Right lobe of liver (tissue), 6 donors: ENCODE data around the gene CDH23. TPM values are rescaled to one million over a fixed set of nuclear protein-coding genes. Genes with fewer than 3 reads are reported as not detected.
A peak's percentile ranks its signal among the peaks of the same experiment; 100 is the strongest.
"Not testable (repeated sequence)": the region's sequence is repeated elsewhere in the genome, so short reads cannot be mapped to it uniquely, and the experiment has no call there.

Experiments used
- ATAC-seq, 4 donors: fragments of 200-7000 bp; cut with Tn5 transposase; one replicate each; pipeline ENCODE4 v1.9.1; 2020; ENCODE audit warnings: mild to moderate bottlenecking in 4 of 4, moderate library complexity in 4 of 4
- DNase-seq, 3 donors: peaks; one replicate each; pipeline ENCODE4 v3.0.0-alpha.2; 2020
- H3K27ac ChIP-seq, 3 donors: fragments of 200-600 bp; one replicate each; pipeline ENCODE4 v1.8.0; 2022
- H3K27me3 ChIP-seq, 2 donors: fragments of 200-600 bp; one replicate each; pipeline ENCODE4 v1.8.0; 2022
- H3K36me3 ChIP-seq, 4 donors: fragments of 200-600 bp; sonication (generic) in 1 of 4; one replicate each; pipeline versions ENCODE4 v1.5.1 to v1.8.0; 2017 to 2022; ENCODE audit warnings: control low read depth in 1 of 4
- H3K4me1 ChIP-seq, 4 donors: fragments of 200-600 bp; sonication (generic) in 1 of 4; one replicate each; pipeline versions ENCODE4 v1.5.1 to v1.8.0; 2017 to 2022; ENCODE audit warnings: control low read depth in 1 of 4
- H3K4me3 ChIP-seq, 3 donors: fragments of 200-600 bp; one replicate each; pipeline ENCODE4 v1.8.0; 2022
- H3K9me3 ChIP-seq, 4 donors: fragments of 200-600 bp; sonication (generic) in 1 of 4; one replicate each; pipeline versions ENCODE4 v1.5.1 to v1.8.0; 2017 to 2022; ENCODE audit warnings: control low read depth in 1 of 4
- POLR2A ChIP-seq: fragments of 450-650 bp; IDR thresholded peaks from one replicate; pipeline ENCODE4 v1.6.1; 2017; ENCODE audit warnings: antibody characterized with exemption, mild to moderate bottlenecking
- WGBS: methylation state at CpG from one replicate; pipeline ENCODE4 v1.1.6; 2018; ENCODE audit warnings: low coverage, low lambda C conversion rate; ENCODE audit not compliant: insufficient coverage; ENCODE audit errors: missing lambda C conversion rate; 5-methylcytosine and 5-hydroxymethylcytosine counted together
- intact Hi-C, 2 donors: fragments of 100-400 bp; cut with DNase I; formaldehyde crosslinking; loops; one replicate each; pipeline versions ENCODE4 v1.11.2 to v1.14.1; 2022
- total RNA-seq, 6 experiments: library from RNA; depleted of rRNA in 2 of 6; stranded (reverse); fragments of >200 nt in 2 of 6; fragmentation: NEBNext Ultra II Directional in 3 of 6; extraction: Animal tissue kit (Norgen Biotek cat#: 25700) in 3 of 6; gene quantifications; one replicate each; pipeline versions ENCODE4 v1.1.0 to v1.2.4, GENCODE V29; 2016 to 2023
- TF ChIP-seq, protein P1 (sequence below), 4 donors: fragments of 200-600 bp in 3 of 4; fragments of 450-650 bp in 1 of 4; IDR thresholded peaks; one replicate each; pipeline versions ENCODE4 v1.5.1 to v1.8.0; 2016 to 2022; ENCODE audit warnings: antibody characterized with exemption in 4 of 4, mild to moderate bottlenecking in 2 of 4
- donor health status: DM: no; HTN: yes; CAD: no.
- donor health status: DM: no; HTN: no; CAD: no.
- donor health status: DM: no; HTN: no; CAD: no.
- donor health status: DM: no; HTN: yes; CAD: no.
- donor health status: DM: no; HTN: yes; CAD: no.

CDH23 gene
- total RNA-seq, 6 experiments from 2014 or later: 3.3 to 19.7 (median 6.3) TPM

DNA sequence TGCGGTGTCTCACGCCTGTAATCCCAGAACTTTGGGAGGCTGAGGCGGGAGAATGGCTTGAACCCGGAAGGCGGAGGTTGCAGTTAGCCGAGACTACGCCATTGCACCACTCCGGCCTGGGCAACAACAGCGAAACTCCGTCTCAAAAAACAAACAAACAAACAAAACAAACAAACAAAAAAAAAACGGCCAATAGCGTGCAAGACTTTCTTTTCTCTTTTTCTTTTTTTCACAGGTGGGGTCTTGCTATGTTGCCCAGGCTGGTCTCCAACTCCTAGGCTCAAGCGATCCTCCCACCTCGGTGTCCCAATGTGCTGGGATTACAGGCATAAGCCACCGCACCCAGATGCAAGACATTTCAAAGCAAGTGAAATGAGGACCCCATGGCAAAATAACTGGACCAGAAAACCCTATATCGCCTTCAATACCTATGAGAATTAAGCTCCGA is 452.8 kb downstream of the CDH23 start:
- H3K4me3 ChIP-seq: peak overlapping the region; percentile 91 to 95 (median 93)
- DNase-seq (no peak), ATAC-seq (no peak)
- 60% methylated on average over 16 of the region's 17 CpGs for WGBS
- peaks cover 0 to 49% (median 10%) of the 10 kb centered on the region in 4 donors for H3K4me1 ChIP-seq
- H3K27me3 ChIP-seq: no peaks in the 10 kb centered on the region
- intact Hi-C loops: no loop called here
- peak overlapping the region in 2 of 3 donors; percentile 98 for H3K27ac ChIP-seq
- TF ChIP-seq, protein P1, sequence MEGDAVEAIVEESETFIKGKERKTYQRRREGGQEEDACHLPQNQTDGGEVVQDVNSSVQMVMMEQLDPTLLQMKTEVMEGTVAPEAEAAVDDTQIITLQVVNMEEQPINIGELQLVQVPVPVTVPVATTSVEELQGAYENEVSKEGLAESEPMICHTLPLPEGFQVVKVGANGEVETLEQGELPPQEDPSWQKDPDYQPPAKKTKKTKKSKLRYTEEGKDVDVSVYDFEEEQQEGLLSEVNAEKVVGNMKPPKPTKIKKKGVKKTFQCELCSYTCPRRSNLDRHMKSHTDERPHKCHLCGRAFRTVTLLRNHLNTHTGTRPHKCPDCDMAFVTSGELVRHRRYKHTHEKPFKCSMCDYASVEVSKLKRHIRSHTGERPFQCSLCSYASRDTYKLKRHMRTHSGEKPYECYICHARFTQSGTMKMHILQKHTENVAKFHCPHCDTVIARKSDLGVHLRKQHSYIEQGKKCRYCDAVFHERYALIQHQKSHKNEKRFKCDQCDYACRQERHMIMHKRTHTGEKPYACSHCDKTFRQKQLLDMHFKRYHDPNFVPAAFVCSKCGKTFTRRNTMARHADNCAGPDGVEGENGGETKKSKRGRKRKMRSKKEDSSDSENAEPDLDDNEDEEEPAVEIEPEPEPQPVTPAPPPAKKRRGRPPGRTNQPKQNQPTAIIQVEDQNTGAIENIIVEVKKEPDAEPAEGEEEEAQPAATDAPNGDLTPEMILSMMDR (IDR thresholded peaks at IDR 0.05): no peak
- no peak for TF ChIP-seq POLR2A
- no peaks in the 10 kb centered on the region for H3K36me3 ChIP-seq
- no peaks in the 10 kb centered on the region for H3K9me3 ChIP-seq

DNA sequence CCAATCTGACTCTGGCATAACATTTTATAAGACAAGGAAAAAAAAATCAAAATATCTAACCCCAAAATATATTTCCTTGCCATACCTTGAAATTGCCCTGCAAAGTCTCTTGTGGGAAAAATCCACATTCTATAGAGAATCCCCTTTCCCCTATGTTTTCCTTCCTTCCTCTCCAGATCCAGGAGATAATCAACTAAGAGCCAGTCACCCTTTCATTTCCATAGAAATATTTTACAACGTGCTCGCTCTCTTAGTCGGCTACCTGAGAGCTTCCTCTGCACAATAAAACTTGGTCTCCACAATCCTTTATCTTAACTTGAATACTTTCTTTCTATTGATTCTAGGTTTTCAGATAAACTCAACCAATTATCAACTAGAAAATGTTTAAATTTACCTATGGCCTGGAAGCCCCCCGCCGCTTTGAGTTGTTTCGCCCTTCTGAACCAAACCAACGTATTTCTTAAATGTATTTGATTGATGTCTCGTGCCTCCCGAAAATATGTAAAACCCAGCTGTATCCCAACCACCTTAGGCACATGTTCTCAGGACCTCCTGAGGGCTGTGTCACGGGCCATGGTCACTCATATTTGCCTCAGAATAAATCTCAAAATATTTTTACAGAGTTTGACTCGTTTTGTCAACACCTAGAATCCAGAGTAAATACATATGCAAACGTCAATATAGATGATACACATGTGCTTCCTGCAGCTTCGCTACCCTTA is 453.5 kb downstream of the CDH23 start:
- intact Hi-C loops: no loop called here
- H3K4me1 ChIP-seq: peaks cover 0 to 45% (median 8%) of the 10 kb centered on the region in 4 donors
- H3K27me3 ChIP-seq: no peaks in the 10 kb centered on the region
- no peaks in the 10 kb centered on the region for H3K36me3 ChIP-seq
- ATAC-seq (no peak), DNase-seq (no peak)
- H3K4me3 ChIP-seq: peak overlapping the region; percentile 91 to 95 (median 93)
- peak overlapping the region; percentile 97 to 98 (median 98) for H3K27ac ChIP-seq
- no peaks in the 10 kb centered on the region for H3K9me3 ChIP-seq
- 4% methylated on average over 13 of the region's 13 CpGs for WGBS
- TF ChIP-seq POLR2A: no peak
- TF ChIP-seq, protein P1 (IDR thresholded peaks at IDR 0.05): no peak

DNA sequence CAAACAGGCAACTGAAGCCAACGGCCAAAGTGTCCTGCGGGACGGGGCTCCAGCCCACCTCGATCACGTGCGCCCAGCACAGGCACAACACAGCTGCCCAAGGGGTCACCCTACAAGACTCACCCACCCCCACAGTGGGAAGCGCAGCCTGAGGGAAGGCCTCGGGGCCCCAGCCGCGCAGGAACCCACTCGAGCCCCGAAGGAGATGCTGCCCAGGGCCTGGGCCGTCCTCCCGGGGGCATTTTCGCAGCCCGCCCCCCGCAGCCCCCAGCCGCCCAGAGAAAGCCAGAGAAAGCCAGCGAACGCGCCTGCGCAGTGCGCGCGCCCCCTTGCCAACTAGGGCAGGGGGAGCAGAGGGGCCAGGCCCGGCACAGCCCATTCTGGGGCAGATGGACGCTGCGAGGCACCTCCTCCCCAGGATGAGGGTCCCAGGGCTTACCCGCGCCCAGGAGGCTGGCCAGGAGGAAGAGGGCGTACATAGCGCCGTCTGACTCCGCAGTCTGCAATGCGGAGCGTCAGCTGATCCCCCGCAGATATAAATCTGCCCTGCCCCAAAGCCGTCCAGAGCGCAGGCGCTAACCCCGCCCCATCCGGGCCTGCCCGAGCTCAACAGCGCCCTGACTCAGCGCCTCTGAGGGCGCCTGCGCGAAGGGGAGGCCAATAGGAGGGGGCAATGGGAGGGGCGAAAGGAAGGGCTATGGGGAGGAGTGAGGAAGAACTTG is 454.2 kb downstream of the CDH23 start, which contains the start of gene PSAP:
Gene PSAP, minus strand, starts transcription at position 509 of the 722 bp plus-strand sequence. Its CDS starts 30 bp downstream, at position 479.
- 0% methylated on average over 21 of the region's 49 CpGs for WGBS
- peak; percentile 99 to 100 (median 99) for DNase-seq
- Histone ChIP-seq H3K9me3 (no peaks in the 10 kb centered on the region), H3K27ac (peak within 1 kb of the TSS; percentile 97 to 98 (median 98)), H3K36me3 (no peaks in the 10 kb centered on the region), H3K4me3 (peak within 1 kb of the TSS; percentile 91 to 95 (median 93)), H3K4me1 (peaks cover 0 to 39% (median 5%) of the 10 kb centered on the region in 4 donors), H3K27me3 (no peaks in the 10 kb centered on the region)
- TF ChIP-seq, protein P1 (IDR thresholded peaks at IDR 0.05): no peak
- peak; percentile 99 for TF ChIP-seq POLR2A
- intact Hi-C loops: no loop called here
- ATAC-seq: peak; percentile 95 to 98 (median 96)

DNA sequence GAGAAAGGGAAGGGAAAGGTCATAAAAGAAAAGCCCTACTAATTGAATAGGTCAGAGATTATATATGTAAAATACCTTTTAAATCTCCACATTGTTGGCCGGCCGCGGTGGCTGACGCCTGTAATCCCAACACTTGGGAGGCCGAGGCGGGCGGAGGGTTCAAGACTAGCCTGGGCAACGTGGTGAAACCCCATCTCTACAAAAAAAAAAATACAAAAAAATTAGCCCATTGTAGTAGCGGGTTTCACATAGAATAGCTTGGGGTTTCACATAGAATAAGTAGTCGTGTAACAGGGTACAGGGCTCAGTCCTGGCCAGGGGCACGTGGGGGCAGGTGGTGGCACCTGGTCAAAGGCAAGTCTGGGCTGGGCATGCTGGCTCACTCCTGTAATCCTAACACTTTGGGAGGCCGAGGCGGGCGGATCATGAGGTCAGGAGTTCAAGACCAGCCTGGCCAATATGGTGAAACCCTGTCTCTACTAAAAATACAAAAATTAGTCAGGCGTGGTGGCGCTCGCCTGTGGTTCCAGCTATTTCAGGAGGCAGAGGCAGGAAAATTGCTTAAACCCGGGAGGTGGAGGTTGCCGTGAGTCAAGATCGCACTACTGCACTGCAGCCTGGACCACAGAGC is 454.9 kb downstream of the CDH23 start:
- intact Hi-C loops, DNase-seq, H3K27me3 ChIP-seq, H3K36me3 ChIP-seq, H3K9me3 ChIP-seq: not testable (repeated sequence)
- ATAC-seq: peak in 3 of 4 donors; percentile 0 to 17 (median 1)
- Histone ChIP-seq H3K4me3 (peak overlapping the region; percentile 91 to 95 (median 93)), H3K4me1 (peaks cover 0 to 32% (median 4%) of the 10 kb centered on the region in 4 donors), H3K27ac (peak overlapping the region; percentile 97 to 98 (median 98))
- 40% methylated on average over 17 of the region's 20 CpGs for WGBS
